Measurements from ENCODE around the gene TADA2B. TPM values are rescaled to one million over a fixed set of nuclear protein-coding genes. Genes with fewer than 3 reads are reported as not detected.

The TADA2B gene
- total and polyA plus RNA-seq, 9 of the 15 experiments (the other 6 are each of a cell fraction or from before 2014, with no cell fraction given) = 0.55 to 12.2 (median 7.5) TPM

DNA sequence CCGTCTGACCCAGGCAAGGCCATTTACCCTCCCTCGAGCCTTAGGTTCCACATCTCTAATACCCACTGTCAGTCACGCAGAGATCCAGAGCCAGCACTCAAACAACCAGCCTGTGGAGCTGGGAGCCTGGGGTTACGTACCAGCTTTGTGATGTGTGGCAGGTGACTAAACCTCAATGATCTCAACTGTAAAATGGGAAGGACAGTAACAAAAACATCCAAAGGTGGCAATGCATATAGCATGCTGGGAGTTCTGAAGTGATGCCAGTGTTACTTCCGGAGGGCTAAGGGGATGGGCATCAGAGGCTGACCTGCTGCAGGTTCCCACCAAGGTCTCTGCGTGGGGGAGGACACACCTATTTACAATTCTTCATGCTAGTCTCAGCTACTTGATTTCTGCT lies 18.6 kb downstream of the TADA2B start:
- FAIRE-seq = no peak
- intact Hi-C loops (cut with micrococcal nuclease) = no loop called here
- H3K9ac ChIP-seq (ENCODE audit: insufficient read depth in 1 of 2, low read depth in 2 of 2, low read length in 2 of 2) = no peak overlapping the region
- no peak overlapping the region for H3K27ac ChIP-seq (ENCODE audit: extremely low read depth, low read depth, low read length)
- peaks cover 36% of the 10 kb centered on the region for H3K79me2 ChIP-seq (ENCODE audit: control insufficient read depth, insufficient read depth, low read length)
- H3K4me1 ChIP-seq (replicated peaks in 1 of 2; ENCODE audit: control insufficient read depth in 2 of 2, insufficient read depth in 2 of 2, low read length in 2 of 2) = peaks cover 8 to 14% of the 10 kb centered on the region in 2 experiments; a peak in 4 of 5 replicates
- no peaks in the 10 kb centered on the region for H3K9me1 ChIP-seq (ENCODE audit: control insufficient read depth, insufficient read depth, low read length)
- WGBS (ENCODE audit: insufficient coverage, low coverage, missing lambda C conversion rate) = 96% methylated on average over 6 of the region's 6 CpGs
- H3K36me3 ChIP-seq (ENCODE audit: control insufficient read depth, insufficient read depth, low read length) = peaks cover 83% of the 10 kb centered on the region
- no peak for DNase-seq (ENCODE audit: extremely low read depth in 1 of 4, low spot score in 3 of 4)
- no peaks in the 10 kb centered on the region for H3K9me3 ChIP-seq (replicated peaks; ENCODE audit: control insufficient read depth, insufficient read depth, low read depth, low read length)
- ChIA-PET POLR2A (interaction anchor here (0.6 to 1.3 kb wide), 6 partner anchors 9 to 703 kb away, joined by 3 to 8 read pairs (median 4); partner anchors contain the start of gene TADA2B), CTCF (ENCODE audit: low intra/inter-chr PET ratio) (no interaction called here)
- no peak for ATAC-seq
- no TSS peak for BruUV-seq (replicated peaks)
- H2AFZ ChIP-seq (ENCODE audit: low read depth, low read length) = no peak overlapping the region
- H3K27me3 ChIP-seq (ENCODE audit: control insufficient read depth in 2 of 2, insufficient read depth in 2 of 2, low read length in 2 of 2) = no peaks in the 10 kb centered on the region
- H3K4me2 ChIP-seq (ENCODE audit: insufficient read depth, low read length) = no peak overlapping the region
- H3K4me3 ChIP-seq = no peak overlapping the region
- in situ Hi-C loops (cut with MboI) = no loop called here
- peaks cover 8% of the 10 kb centered on the region; the same call in 1 of the 2 replicates for H4K20me1 ChIP-seq (replicated peaks; ENCODE audit: control insufficient read depth, insufficient read depth, low read length)
- TF ChIP-seq ZNF695 (CRISPR knock-in tag; IDR thresholded peaks at IDR 0.05) (no peak), ELF4 (CRISPR knock-in tag; IDR thresholded peaks at IDR 0.05) (no peak), WHSC1 (IDR thresholded peaks at IDR 0.05; ENCODE audit: low read length) (no peak), ZNF407 (IDR thresholded peaks at IDR 0.05; ENCODE audit: low read depth) (no peak), ZNF23 (CRISPR knock-in tag; IDR thresholded peaks at IDR 0.05) (no peak), FOXP4 (CRISPR knock-in tag; IDR thresholded peaks at IDR 0.05; ENCODE audit: borderline replicate concordance) (no peak), ZNF282 (CRISPR knock-in tag; IDR thresholded peaks at IDR 0.05) (no peak), ATF3 (IDR thresholded peaks at IDR 0.05) (no peak), ATF3 (CRISPR knock-in tag; conservative IDR thresholded peaks at IDR 0.05) (no peak)
- TF ChIP-seq, protein P1, sequence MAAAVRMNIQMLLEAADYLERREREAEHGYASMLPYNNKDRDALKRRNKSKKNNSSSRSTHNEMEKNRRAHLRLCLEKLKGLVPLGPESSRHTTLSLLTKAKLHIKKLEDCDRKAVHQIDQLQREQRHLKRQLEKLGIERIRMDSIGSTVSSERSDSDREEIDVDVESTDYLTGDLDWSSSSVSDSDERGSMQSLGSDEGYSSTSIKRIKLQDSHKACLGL (CRISPR knock-in tag; IDR thresholded peaks at IDR 0.05; ENCODE audit: borderline replicate concordance, poor library complexity, severe bottlenecking) = no peak

Data from K562 (cell line).